ENCODE results near the gene ANKLE1.
"Not testable (repeated sequence)": the region's sequence is repeated elsewhere in the genome, so short reads cannot be mapped to it uniquely, and the experiment has no call there.

ANKLE1 gene

GRCh38 chr19:17282488-17283125 lies 906 bp downstream of the ANKLE1 start:
- DNase-seq (ENCODE audit: low read depth) = peak; percentile 54

GRCh38 chr19:17283504-17283996 lies 1.8 kb downstream of the ANKLE1 start:
- no peak for DNase-seq (ENCODE audit: low read depth)

- no peak for DNase-seq (ENCODE audit: low read depth)
These were observed 3.9 kb downstream of the ANKLE1 start for GRCh38 chr19:17285415-17286135.

GRCh38 chr19:17286263-17286662 lies 4.6 kb downstream of the ANKLE1 start:
- DNase-seq (ENCODE audit: low read depth) = no peak

- no peak for DNase-seq (ENCODE audit: low read depth)
These were observed 5.1 kb downstream of the ANKLE1 start for GRCh38 chr19:17286752-17287151.

GRCh38 chr19:17289489-17289888 lies 7.8 kb downstream of the ANKLE1 start:
- no peak for DNase-seq (ENCODE audit: low read depth)

- peak; percentile 59 for DNase-seq (ENCODE audit: low read depth)
These were observed 10.8 kb downstream of the ANKLE1 start for GRCh38 chr19:17292301-17293074.

- DNase-seq (ENCODE audit: low read depth) = no peak
These were observed 11.9 kb downstream of the ANKLE1 start for GRCh38 chr19:17293605-17294004.

GRCh38 chr19:17294051-17294891 lies 12.6 kb downstream of the ANKLE1 start:
- no peak for DNase-seq (ENCODE audit: low read depth)

- not testable (repeated sequence) for DNase-seq (ENCODE audit: low read depth)
These were observed 13.8 kb downstream of the ANKLE1 start for GRCh38 chr19:17295551-17295950.

- DNase-seq (ENCODE audit: low read depth) = no peak
These were observed 14.6 kb downstream of the ANKLE1 start for GRCh38 chr19:17296273-17296672.

- no peak for DNase-seq (ENCODE audit: low read depth)
These were observed 15.3 kb downstream of the ANKLE1 start for GRCh38 chr19:17296976-17297375.

GRCh38 chr19:17300992-17301619 lies 19.4 kb downstream of the ANKLE1 start:
- DNase-seq (ENCODE audit: low read depth) = no peak

- DNase-seq (ENCODE audit: low read depth) = no peak
These were observed 20.9 kb downstream of the ANKLE1 start for GRCh38 chr19:17302391-17303166.

- peak; percentile 85 for DNase-seq (ENCODE audit: low read depth)
These were observed 21.7 kb downstream of the ANKLE1 start, which contains the start of gene ABHD8 for GRCh38 chr19:17303167-17303939. TSS of gene ABHD8 (minus strand) at chr19:17303425. CDS start at chr19:17301616, 1,809 bp downstream.

- DNase-seq (ENCODE audit: low read depth) = no peak
These were observed 22.2 kb downstream of the ANKLE1 start for GRCh38 chr19:17303940-17304267.

- DNase-seq (ENCODE audit: low read depth) = no peak
These were observed 22.9 kb downstream of the ANKLE1 start for GRCh38 chr19:17304386-17305215.

- DNase-seq (ENCODE audit: low read depth) = no peak
These were observed 23.5 kb downstream of the ANKLE1 start for GRCh38 chr19:17305216-17305516.

Data from T-helper 22 cell (primary cell).